ENCODE measurements around the gene CASQ1. TPM values are rescaled to one million over a fixed set of nuclear protein-coding genes. Genes with fewer than 3 reads are reported as not detected.

CASQ1 gene
- total RNA-seq, 1 donor from 2014 or later = 0.41 TPM

DNA sequence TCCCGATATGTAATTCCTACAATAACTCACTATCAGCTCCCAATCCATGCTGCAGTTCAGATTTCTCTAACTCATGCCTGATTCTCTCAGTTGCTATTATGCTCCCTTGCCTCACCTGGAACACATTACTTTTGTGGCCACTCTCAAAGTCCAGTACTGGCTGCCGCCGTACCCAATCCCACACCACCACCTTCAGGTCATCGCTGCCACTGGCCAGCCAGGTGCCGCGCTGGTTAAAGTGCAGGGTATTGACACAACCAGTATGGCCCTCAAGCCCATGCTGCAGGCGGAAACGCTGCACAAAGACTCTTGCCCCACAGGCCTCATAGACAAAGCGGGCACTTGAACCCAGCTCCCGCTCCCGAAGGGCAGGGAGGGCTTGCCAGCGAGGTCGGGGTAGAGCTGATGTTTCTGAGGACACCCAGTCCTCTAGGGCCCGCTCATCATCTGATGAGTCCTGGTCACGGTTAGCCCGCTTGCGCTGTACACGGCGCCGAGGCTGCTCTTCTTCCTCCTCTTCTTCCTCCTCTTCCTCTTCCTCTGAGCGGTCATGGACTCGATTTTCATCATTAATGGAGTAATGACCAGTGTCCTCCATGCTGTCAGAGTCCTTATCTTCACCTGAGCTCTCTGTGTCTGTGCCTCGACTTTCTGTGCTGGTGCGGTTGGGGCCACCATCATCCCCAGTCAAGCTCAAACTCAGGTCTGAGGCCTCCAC, 49.4 kb downstream of the CASQ1 start:
- Histone ChIP-seq H3K4me1 (no peaks in the 10 kb centered on the region), H3K4me3 (no peak overlapping the region), H3K27me3 (no peaks in the 10 kb centered on the region), H3K27ac (no peak overlapping the region), H3K36me3 (peaks cover 90% of the 10 kb centered on the region), H3K9me3 (no peaks in the 10 kb centered on the region)
- ATAC-seq (no peak), DNase-seq (no peak)
- TF ChIP-seq, protein P1, sequence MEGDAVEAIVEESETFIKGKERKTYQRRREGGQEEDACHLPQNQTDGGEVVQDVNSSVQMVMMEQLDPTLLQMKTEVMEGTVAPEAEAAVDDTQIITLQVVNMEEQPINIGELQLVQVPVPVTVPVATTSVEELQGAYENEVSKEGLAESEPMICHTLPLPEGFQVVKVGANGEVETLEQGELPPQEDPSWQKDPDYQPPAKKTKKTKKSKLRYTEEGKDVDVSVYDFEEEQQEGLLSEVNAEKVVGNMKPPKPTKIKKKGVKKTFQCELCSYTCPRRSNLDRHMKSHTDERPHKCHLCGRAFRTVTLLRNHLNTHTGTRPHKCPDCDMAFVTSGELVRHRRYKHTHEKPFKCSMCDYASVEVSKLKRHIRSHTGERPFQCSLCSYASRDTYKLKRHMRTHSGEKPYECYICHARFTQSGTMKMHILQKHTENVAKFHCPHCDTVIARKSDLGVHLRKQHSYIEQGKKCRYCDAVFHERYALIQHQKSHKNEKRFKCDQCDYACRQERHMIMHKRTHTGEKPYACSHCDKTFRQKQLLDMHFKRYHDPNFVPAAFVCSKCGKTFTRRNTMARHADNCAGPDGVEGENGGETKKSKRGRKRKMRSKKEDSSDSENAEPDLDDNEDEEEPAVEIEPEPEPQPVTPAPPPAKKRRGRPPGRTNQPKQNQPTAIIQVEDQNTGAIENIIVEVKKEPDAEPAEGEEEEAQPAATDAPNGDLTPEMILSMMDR (IDR thresholded peaks at IDR 0.05) = no peak
- intact Hi-C loops (cut with DNase I) = no loop called here

DNA sequence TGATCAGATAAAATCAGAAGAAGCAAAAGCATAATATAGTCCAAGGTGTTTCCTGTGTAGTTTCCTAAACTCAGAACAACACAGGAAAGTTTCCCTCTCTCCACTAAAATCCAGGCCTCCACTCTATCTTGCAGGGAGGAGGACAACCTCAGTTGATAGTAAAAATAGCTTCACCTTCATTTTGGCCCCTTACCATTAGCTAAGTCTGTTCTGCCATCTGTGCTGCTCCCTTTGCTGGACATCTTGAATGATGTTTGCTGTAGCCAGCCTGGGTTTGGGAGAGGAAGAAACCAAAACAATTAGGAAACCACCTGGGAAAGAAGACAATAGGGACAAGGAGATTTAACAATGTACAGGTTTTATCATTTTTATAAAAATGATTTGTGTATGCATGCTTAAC, 53.4 kb downstream of the CASQ1 start:
- ATAC-seq (no peak), DNase-seq (no peak)
- H3K4me1 ChIP-seq = no peaks in the 10 kb centered on the region
- no peak overlapping the region for H3K27ac ChIP-seq
- H3K9me3 ChIP-seq = no peaks in the 10 kb centered on the region
- intact Hi-C loops (cut with DNase I) = no loop called here
- no peaks in the 10 kb centered on the region for H3K27me3 ChIP-seq
- TF ChIP-seq, protein P1 (IDR thresholded peaks at IDR 0.05) = no peak
- H3K36me3 ChIP-seq = peaks cover 49% of the 10 kb centered on the region
- no peak overlapping the region for H3K4me3 ChIP-seq

DNA sequence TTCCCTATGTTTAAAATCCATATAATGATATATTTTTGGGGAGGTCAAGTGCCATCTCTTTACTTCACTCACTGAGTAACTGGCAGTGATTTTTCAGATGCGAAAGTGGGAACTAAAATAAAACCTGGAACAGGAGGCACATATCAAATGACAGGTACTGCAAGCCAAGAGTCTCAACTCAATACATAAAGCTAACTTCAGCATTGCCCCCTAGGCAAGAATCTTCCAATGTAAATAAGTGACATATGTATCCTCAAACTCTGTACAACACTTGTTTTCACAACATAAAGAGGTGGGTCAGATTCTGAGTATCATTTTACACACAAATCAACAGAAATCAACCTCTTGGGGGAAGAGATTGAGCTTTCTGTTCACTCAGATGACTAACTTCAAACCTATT, 53.8 kb downstream of the CASQ1 start:
- TF ChIP-seq, protein P1 (IDR thresholded peaks at IDR 0.05) = no peak
- intact Hi-C loops (cut with DNase I) = no loop called here
- ATAC-seq (no peak), DNase-seq (no peak)
- peaks cover 45% of the 10 kb centered on the region for H3K36me3 ChIP-seq
- no peak overlapping the region for H3K27ac ChIP-seq
- no peaks in the 10 kb centered on the region for H3K4me1 ChIP-seq
- H3K9me3 ChIP-seq = no peaks in the 10 kb centered on the region
- no peaks in the 10 kb centered on the region for H3K27me3 ChIP-seq
- H3K4me3 ChIP-seq = no peak overlapping the region

DNA sequence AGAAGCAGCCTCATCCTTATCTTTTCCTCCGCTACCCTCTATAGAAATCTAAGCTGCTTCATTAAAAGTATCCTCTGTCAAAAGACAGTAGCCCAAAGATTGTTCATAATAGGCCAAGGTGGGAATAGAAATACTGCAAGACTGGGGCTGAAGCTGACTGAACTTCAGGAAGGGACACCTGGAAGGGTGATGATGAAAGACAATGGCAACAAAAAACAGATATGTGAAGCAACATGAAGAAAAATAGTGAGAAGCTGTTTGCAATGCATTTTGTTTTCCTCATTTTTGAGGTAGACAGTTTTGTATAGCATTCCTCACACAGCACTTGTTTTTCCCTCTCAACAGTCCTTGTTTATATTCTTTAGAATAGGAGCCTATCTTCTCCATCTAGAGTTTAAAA, 55.1 kb downstream of the CASQ1 start:
- Histone ChIP-seq H3K9me3 (no peaks in the 10 kb centered on the region), H3K36me3 (peaks cover 33% of the 10 kb centered on the region), H3K27me3 (no peaks in the 10 kb centered on the region), H3K4me3 (no peak overlapping the region), H3K27ac (no peak overlapping the region), H3K4me1 (no peaks in the 10 kb centered on the region)
- ATAC-seq (no peak), DNase-seq (no peak)
- intact Hi-C loops (cut with DNase I) = no loop called here
- TF ChIP-seq, protein P1 (IDR thresholded peaks at IDR 0.05) = no peak

DNA sequence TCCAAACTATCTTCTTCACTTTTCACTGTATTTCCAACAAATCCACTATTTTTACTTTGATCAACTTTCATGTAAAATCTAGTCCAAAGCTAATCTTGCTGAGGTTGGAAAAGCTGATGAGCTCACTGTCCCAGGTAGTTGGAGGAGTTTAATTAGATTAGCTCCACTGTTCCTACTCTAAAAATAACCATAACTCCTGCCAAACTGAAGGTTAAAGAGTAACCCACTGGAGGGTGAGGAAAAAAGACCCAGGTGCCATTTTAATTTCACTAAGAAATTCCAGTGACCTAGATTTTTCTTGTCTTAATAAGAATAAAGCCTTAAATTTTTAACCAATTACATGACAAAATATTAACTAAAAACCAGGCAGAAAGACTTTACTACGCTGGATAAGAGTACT, 56.7 kb downstream of the CASQ1 start:
- Histone ChIP-seq H3K9me3 (no peaks in the 10 kb centered on the region), H3K4me3 (no peak overlapping the region), H3K27ac (no peak overlapping the region), H3K36me3 (peaks cover 17% of the 10 kb centered on the region), H3K4me1 (peaks cover 4% of the 10 kb centered on the region), H3K27me3 (no peaks in the 10 kb centered on the region)
- TF ChIP-seq, protein P1 (IDR thresholded peaks at IDR 0.05) = no peak
- DNase-seq (no peak), ATAC-seq (no peak)
- intact Hi-C loops (cut with DNase I) = no loop called here

Measured in upper lobe of right lung (tissue), 1 donor.